ENCODE results near the gene PRR29. TPM values are rescaled to one million over a fixed set of nuclear protein-coding genes. Genes with fewer than 3 reads are reported as not detected.

Gene PRR29
- total RNA-seq, 3 donors from 2014 or later (not counting 1 experiment from before 2014, with no cell fraction given), result 0.92 to 1.6 (median 1.6) TPM

GRCh38 chr17:64032081-64032480 lies 33.9 kb downstream of the PRR29 start:
- Histone ChIP-seq H3K36me3 (ENCODE audit: control insufficient read depth, insufficient read depth, low read length) (no peaks in the 10 kb centered on the region), H3K4me1 (ENCODE audit: control insufficient read depth, insufficient read depth, low read length) (peaks cover 4% of the 10 kb centered on the region), H3K27ac (ENCODE audit: low read length) (no peak overlapping the region), H3K4me3 (ENCODE audit: low read length) (no peak overlapping the region), H3K9me3 (ENCODE audit: control insufficient read depth, insufficient read depth, low read length) (no peaks in the 10 kb centered on the region), H3K27me3 (ENCODE audit: control insufficient read depth, insufficient read depth, low read length) (no peaks in the 10 kb centered on the region)
- WGBS (ENCODE audit: insufficient coverage), result 94% methylated on average over 4 of the region's 4 CpGs
- TF ChIP-seq CTCF (IDR thresholded peaks at IDR 0.05), result no peak
- H3K27me3 Mint-ChIP-seq (ENCODE audit: low read depth in 2 of 2), result no peaks in the 10 kb centered on the region
- H3K27ac Mint-ChIP-seq, result no peak overlapping the region
- intact Hi-C loops (cut with micrococcal nuclease), result no loop called here
- H3K4me1 Mint-ChIP-seq, result peaks cover 3 to 4% of the 10 kb centered on the region in 2 donors
- no peak for DNase-seq
- no peak overlapping the region for H3K4me3 Mint-ChIP-seq
- H3K9me3 Mint-ChIP-seq, result no peaks in the 10 kb centered on the region
- H3K36me3 Mint-ChIP-seq, result no peaks in the 10 kb centered on the region
- ATAC-seq, result no peak

GRCh38 chr17:64036198-64036922 lies 38.2 kb downstream of the PRR29 start:
- Histone ChIP-seq H3K27ac (ENCODE audit: low read length) (no peak overlapping the region), H3K36me3 (ENCODE audit: control insufficient read depth, insufficient read depth, low read length) (peaks cover 8% of the 10 kb centered on the region), H3K4me1 (ENCODE audit: control insufficient read depth, insufficient read depth, low read length) (no peaks in the 10 kb centered on the region), H3K9me3 (ENCODE audit: control insufficient read depth, insufficient read depth, low read length) (no peaks in the 10 kb centered on the region), H3K4me3 (ENCODE audit: low read length) (no peak overlapping the region), H3K27me3 (ENCODE audit: control insufficient read depth, insufficient read depth, low read length) (no peaks in the 10 kb centered on the region)
- peaks cover 1% of the 10 kb centered on the region for H3K36me3 Mint-ChIP-seq
- H3K27me3 Mint-ChIP-seq (ENCODE audit: low read depth in 2 of 2), result no peaks in the 10 kb centered on the region
- no peak for DNase-seq
- TF ChIP-seq CTCF (IDR thresholded peaks at IDR 0.05), result no peak
- H3K4me3 Mint-ChIP-seq, result no peak overlapping the region
- no peaks in the 10 kb centered on the region for H3K9me3 Mint-ChIP-seq
- 92% methylated on average over 14 of the region's 14 CpGs for WGBS (ENCODE audit: insufficient coverage)
- intact Hi-C loops (cut with micrococcal nuclease), result no loop called here
- no peaks in the 10 kb centered on the region for H3K4me1 Mint-ChIP-seq
- no peak overlapping the region for H3K27ac Mint-ChIP-seq
- no peak for ATAC-seq

- TF ChIP-seq CTCF (IDR thresholded peaks at IDR 0.05), result no peak
- Histone ChIP-seq H3K36me3 (ENCODE audit: control insufficient read depth, insufficient read depth, low read length) (peaks cover 13% of the 10 kb centered on the region), H3K4me1 (ENCODE audit: control insufficient read depth, insufficient read depth, low read length) (no peaks in the 10 kb centered on the region), H3K9me3 (ENCODE audit: control insufficient read depth, insufficient read depth, low read length) (no peaks in the 10 kb centered on the region), H3K27ac (ENCODE audit: low read length) (no peak overlapping the region), H3K4me3 (ENCODE audit: low read length) (no peak overlapping the region), H3K27me3 (ENCODE audit: control insufficient read depth, insufficient read depth, low read length) (no peaks in the 10 kb centered on the region)
- H3K27ac Mint-ChIP-seq, result no peak overlapping the region
- H3K9me3 Mint-ChIP-seq, result no peaks in the 10 kb centered on the region
- intact Hi-C loops (cut with micrococcal nuclease), result no loop called here
- peaks cover 0 to 4% of the 10 kb centered on the region in 2 donors for H3K4me1 Mint-ChIP-seq
- ATAC-seq, result no peak
- H3K36me3 Mint-ChIP-seq, result peaks cover 10% of the 10 kb centered on the region
- WGBS (ENCODE audit: insufficient coverage), result 93% methylated on average over 6 of the region's 6 CpGs
- no peaks in the 10 kb centered on the region for H3K27me3 Mint-ChIP-seq (ENCODE audit: low read depth in 2 of 2)
- no peak for DNase-seq
- H3K4me3 Mint-ChIP-seq, result no peak overlapping the region
These were observed 39.0 kb downstream of the PRR29 start for GRCh38 chr17:64037180-64037579.

GRCh38 chr17:64037802-64038201 lies 39.7 kb downstream of the PRR29 start:
- WGBS (ENCODE audit: insufficient coverage), result 97% methylated on average over 5 of the region's 5 CpGs
- Histone ChIP-seq H3K27me3 (ENCODE audit: control insufficient read depth, insufficient read depth, low read length) (no peaks in the 10 kb centered on the region), H3K4me1 (ENCODE audit: control insufficient read depth, insufficient read depth, low read length) (no peaks in the 10 kb centered on the region), H3K27ac (ENCODE audit: low read length) (no peak overlapping the region), H3K36me3 (ENCODE audit: control insufficient read depth, insufficient read depth, low read length) (peaks cover 17% of the 10 kb centered on the region), H3K9me3 (ENCODE audit: control insufficient read depth, insufficient read depth, low read length) (no peaks in the 10 kb centered on the region), H3K4me3 (ENCODE audit: low read length) (no peak overlapping the region)
- Mint-ChIP-seq H3K27me3 (ENCODE audit: low read depth in 2 of 2) (no peaks in the 10 kb centered on the region), H3K4me1 (peaks cover 0 to 6% of the 10 kb centered on the region in 2 donors), H3K4me3 (no peak overlapping the region), H3K27ac (no peak overlapping the region), H3K9me3 (no peaks in the 10 kb centered on the region), H3K36me3 (peaks cover 12% of the 10 kb centered on the region)
- intact Hi-C loops (cut with micrococcal nuclease), result no loop called here
- DNase-seq, result no peak
- TF ChIP-seq CTCF (IDR thresholded peaks at IDR 0.05), result no peak
- no peak for ATAC-seq
